AG04449 (cell line): Measurements from ENCODE around the gene ARHGEF33.

Experiments used
- CTCF ChIA-PET: fragments of 350-600 bp; formaldehyde crosslinking; extraction: SDS; loops from one replicate; lab custom pipeline; 2021; ENCODE audit warnings: antibody characterized with exemption; lab: Yijun Ruan, JAX
- POLR2A ChIA-PET: fragments of 400-600, 350-600 bp; formaldehyde crosslinking; extraction: SDS; loops from one replicate; lab custom pipeline; 2020; ENCODE audit warnings: antibody characterized with exemption, inconsistent platforms; lab: Yijun Ruan, JAX
- DNase-seq: peaks from one replicate; pipeline ENCODE4 v3.0.0-alpha.2; 2010; ENCODE audit warnings: low read depth, low spot score
- H3K4me3 ChIP-seq: 2 replicates; pipeline ENCODE4 v1.5.1; 2011; ENCODE audit warnings: low read depth, mild to moderate bottlenecking, control low read depth, low read length
- TF ChIP-seq, protein P1 (sequence below): IDR thresholded peaks from one replicate; pipeline ENCODE4 v1.5.1; 2011; ENCODE audit warnings: mild to moderate bottlenecking, moderate library complexity, low read length, control low read depth, inconsistent platforms; ENCODE audit not compliant: insufficient read depth; ENCODE audit errors: missing control alignments

The ARHGEF33 gene

DNA sequence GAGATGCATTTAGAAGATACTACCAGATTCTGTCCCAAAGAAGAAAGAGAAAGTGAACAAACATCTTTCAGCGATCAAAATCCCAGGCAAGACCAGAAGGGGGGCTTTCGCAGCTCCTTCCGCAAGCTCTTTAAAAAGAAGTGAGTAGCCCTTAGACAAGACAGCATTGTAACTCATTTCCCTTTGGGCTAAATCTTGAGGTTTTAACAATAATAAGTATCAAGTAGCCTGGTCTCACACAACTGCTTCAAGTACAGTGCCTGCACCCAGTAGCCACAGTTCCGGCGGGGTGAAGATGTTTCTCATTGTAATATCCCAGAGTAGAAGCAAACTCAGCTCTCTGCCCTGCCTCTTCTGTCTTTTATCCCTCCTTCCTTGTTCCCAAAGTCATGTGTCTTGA, 76.3 kb downstream of the ARHGEF33 start:
- POLR2A ChIA-PET: no interaction called here
- TF ChIP-seq, protein P1, sequence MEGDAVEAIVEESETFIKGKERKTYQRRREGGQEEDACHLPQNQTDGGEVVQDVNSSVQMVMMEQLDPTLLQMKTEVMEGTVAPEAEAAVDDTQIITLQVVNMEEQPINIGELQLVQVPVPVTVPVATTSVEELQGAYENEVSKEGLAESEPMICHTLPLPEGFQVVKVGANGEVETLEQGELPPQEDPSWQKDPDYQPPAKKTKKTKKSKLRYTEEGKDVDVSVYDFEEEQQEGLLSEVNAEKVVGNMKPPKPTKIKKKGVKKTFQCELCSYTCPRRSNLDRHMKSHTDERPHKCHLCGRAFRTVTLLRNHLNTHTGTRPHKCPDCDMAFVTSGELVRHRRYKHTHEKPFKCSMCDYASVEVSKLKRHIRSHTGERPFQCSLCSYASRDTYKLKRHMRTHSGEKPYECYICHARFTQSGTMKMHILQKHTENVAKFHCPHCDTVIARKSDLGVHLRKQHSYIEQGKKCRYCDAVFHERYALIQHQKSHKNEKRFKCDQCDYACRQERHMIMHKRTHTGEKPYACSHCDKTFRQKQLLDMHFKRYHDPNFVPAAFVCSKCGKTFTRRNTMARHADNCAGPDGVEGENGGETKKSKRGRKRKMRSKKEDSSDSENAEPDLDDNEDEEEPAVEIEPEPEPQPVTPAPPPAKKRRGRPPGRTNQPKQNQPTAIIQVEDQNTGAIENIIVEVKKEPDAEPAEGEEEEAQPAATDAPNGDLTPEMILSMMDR: no peak
- no peak for DNase-seq
- CTCF ChIA-PET: interaction anchor here (2.4 kb wide), 1 partner anchor 18 kb away, joined by 6 read pairs; no protein-coding TSS in a partner anchor
- no peak overlapping the region for H3K4me3 ChIP-seq

DNA sequence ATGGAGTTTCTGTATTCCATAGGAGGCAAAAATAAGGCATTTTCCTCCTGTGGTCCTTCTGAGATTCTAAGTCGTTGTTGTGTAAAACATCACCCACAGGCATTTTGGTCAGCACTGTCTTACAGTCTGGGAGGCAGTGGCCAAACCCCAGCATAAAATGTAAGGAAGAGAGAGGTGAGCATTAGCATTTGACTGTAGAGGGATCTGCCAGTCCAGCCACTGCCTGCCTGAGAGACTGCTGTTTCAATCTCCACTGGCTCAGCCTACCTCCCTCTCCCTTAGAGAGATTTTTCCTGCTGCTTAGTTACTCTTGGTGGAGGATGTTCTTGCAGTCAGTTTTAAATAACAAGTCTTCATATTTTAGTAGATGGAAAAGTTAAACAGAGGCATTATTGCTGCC, 77.0 kb downstream of the ARHGEF33 start:
- POLR2A ChIA-PET: no interaction called here
- TF ChIP-seq, protein P1: no peak
- DNase-seq: no peak
- no peak overlapping the region for H3K4me3 ChIP-seq
- CTCF ChIA-PET: interaction anchor here (2.4 kb wide), 1 partner anchor 19 kb away, joined by 6 read pairs; no protein-coding TSS in a partner anchor

DNA sequence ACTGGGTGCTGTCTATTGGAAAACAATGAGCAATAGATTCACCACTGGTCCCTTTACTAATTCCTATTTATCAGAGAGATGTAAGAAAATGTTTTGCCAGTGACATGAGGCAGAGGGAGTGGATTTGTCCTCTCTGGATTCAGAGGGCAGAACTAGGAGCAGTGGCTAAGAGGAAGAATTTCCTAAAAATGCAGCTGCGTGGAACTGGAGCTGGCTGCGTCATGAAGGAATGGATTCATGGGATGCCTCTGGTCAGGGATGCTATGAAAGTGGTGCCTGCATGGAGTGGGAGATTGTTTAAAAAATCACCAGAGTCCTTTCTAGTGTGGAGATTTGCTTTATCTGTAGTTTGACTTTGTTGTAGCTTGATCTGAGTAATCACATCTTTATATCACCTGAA, 78.3 kb downstream of the ARHGEF33 start:
- ChIA-PET POLR2A (no interaction called here), CTCF (no interaction called here)
- TF ChIP-seq, protein P1: no peak
- H3K4me3 ChIP-seq: no peak overlapping the region
- no peak for DNase-seq

DNA sequence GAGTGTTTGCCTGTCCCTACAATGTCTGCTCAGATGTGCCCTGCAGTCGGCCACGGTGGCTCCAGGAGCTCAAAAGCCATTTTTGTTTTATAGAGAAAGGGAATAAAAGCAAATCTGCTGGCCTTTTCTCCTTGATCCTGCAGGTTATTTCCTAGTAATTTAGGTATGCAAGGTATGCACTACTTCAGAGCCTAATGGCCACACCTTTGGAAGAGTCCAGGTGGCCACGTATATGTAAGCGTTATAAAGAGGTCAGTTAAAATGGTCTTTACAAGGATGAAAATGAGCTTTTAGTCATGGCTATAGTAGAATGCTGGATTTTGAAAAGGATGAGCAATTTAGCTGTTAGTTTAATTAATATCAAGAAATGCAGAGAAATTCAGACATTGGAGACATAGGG, 81.7 kb downstream of the ARHGEF33 start:
- H3K4me3 ChIP-seq: no peak overlapping the region
- CTCF ChIA-PET: interaction anchor here (0.7 to 1.1 kb wide), 2 partner anchors 8 to 24 kb away, joined by 3 to 4 read pairs; no protein-coding TSS in a partner anchor
- TF ChIP-seq, protein P1: no peak
- no peak for DNase-seq
- POLR2A ChIA-PET: no interaction called here

DNA sequence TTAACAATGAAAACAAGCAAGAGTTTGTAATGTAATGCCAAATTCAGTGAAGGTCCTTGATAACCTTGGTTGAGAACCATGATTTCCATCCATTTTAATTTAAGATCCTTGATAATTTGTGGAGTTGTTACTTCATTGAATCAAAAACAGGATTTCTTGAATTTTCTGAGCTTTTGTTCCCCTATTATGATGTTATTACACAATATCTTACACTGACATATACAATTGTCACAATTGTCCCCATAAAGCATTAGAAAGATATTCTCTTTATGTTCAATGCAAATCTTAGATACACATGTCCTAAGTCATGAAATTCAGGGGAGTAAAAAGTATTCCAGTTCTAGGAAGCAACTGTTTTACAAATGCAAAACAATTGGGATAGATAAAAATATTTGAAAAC, 83.6 kb downstream of the ARHGEF33 start:
- no peak overlapping the region for H3K4me3 ChIP-seq
- TF ChIP-seq, protein P1: no peak
- ChIA-PET POLR2A (no interaction called here), CTCF (interaction anchor here (1.5 kb wide), 1 partner anchor 26 kb away, joined by 6 read pairs; no protein-coding TSS in a partner anchor)
- DNase-seq: no peak

DNA sequence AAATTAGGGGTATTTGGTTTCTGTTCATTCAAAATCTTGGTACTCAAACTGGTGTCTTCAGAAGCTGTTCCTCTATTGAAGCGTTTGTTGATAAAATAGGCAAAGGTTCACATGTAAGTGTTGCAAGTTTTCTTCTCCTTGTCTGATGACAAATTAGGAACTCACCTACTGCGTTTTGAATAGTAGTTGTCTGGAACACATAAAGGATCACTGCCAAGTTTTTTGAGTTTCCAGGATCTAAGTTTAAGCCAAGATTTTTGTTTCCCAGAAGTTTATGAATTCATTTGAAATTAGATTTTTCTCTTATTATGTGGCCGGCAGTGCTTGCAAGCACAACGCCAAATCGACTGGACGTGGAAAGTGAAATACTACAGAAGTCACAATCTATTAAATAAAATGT, 85.4 kb downstream of the ARHGEF33 start:
- CTCF ChIA-PET: no interaction called here

More for the DNA sequence above, 85.4 kb downstream of the ARHGEF33 start:
- DNase-seq: no peak
- POLR2A ChIA-PET: no interaction called here
- no peak overlapping the region for H3K4me3 ChIP-seq
- TF ChIP-seq, protein P1: no peak
